Ishikawa (cell line): ENCODE data around the gene GAB2.

ENCODE experiments used
- CEBPB ChIP-seq: IDR thresholded peaks from 2 replicates; pipeline ENCODE4 v1.6.1; 2012
- CREB1 ChIP-seq: IDR thresholded peaks from 2 replicates; pipeline ENCODE4 v1.6.1; 2012; ENCODE audit warnings: low read depth
- EGR1 ChIP-seq: IDR thresholded peaks from 2 replicates; pipeline ENCODE4 v1.6.1; 2012
- EP300 ChIP-seq: IDR thresholded peaks from 2 replicates; pipeline ENCODE4 v1.6.1; 2012; ENCODE audit warnings: borderline replicate concordance
- FOXM1 ChIP-seq: IDR thresholded peaks from 2 replicates; pipeline ENCODE4 v1.6.1; 2012; ENCODE audit warnings: low read depth, borderline replicate concordance
- NFIC ChIP-seq: IDR thresholded peaks from 2 replicates; pipeline ENCODE4 v1.6.1; 2012
- RAD21 ChIP-seq: IDR thresholded peaks from 2 replicates; pipeline ENCODE4 v1.6.1; 2012; ENCODE audit warnings: low read depth
- TAF1 ChIP-seq: IDR thresholded peaks from 2 replicates; pipeline ENCODE4 v1.6.1; 2012; ENCODE audit warnings: low read depth, mild to moderate bottlenecking
- TCF12 ChIP-seq: IDR thresholded peaks from 2 replicates; pipeline ENCODE4 v1.6.1; 2012; ENCODE audit warnings: low read depth
- TEAD4 ChIP-seq: IDR thresholded peaks from 2 replicates; pipeline ENCODE4 v1.6.1; 2012
- YY1 ChIP-seq: IDR thresholded peaks from 2 replicates; pipeline ENCODE4 v1.6.1; 2012; ENCODE audit warnings: low read depth
- ZBTB7A ChIP-seq: IDR thresholded peaks from 2 replicates; pipeline ENCODE4 v1.6.1; 2012; ENCODE audit warnings: low read depth
- TF ChIP-seq, protein P1 (sequence below): IDR thresholded peaks from 2 replicates; pipeline ENCODE4 v1.6.1; 2012
- TF ChIP-seq, protein P2 (sequence below): IDR thresholded peaks from 2 replicates; pipeline ENCODE4 v1.6.1; 2012; ENCODE audit warnings: low read depth, mild to moderate bottlenecking
- TF ChIP-seq, protein P3 (sequence below): IDR thresholded peaks from 2 replicates; pipeline ENCODE4 v1.6.1; 2012

The GAB2 gene

DNA sequence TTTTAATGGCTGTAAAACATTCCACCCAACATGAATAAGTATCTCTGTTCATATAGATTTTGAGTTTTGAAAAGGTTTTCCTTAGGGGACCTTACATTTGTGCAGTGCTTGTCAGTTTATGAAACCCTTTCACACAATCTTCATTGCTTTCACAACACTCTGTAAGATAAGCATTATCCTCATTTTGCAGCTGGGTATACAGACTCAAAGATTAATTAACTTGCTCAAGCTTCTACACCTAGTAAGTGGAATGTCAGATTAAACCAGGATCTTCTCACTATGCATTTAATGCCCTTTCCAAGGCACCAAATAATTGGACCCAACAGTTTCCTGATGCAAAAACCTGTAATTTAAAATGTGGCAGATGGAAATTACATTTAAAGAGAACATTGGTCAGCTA is 11.6 kb upstream of the GAB2 start:
- TF ChIP-seq CEBPB, result no peak
- TF ChIP-seq FOXM1, result no peak
- TF ChIP-seq TEAD4, result no peak
- no peak for TF ChIP-seq TAF1
- TF ChIP-seq, protein P1, sequence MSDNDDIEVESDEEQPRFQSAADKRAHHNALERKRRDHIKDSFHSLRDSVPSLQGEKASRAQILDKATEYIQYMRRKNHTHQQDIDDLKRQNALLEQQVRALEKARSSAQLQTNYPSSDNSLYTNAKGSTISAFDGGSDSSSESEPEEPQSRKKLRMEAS, result no peak
- TF ChIP-seq RAD21, result no peak
- no peak for TF ChIP-seq CREB1
- TF ChIP-seq NFIC, result no peak
- no peak for TF ChIP-seq TCF12
- no peak for TF ChIP-seq EP300
- no peak for TF ChIP-seq ZBTB7A
- no peak for TF ChIP-seq EGR1
- no peak for TF ChIP-seq YY1
- TF ChIP-seq, protein P2, sequence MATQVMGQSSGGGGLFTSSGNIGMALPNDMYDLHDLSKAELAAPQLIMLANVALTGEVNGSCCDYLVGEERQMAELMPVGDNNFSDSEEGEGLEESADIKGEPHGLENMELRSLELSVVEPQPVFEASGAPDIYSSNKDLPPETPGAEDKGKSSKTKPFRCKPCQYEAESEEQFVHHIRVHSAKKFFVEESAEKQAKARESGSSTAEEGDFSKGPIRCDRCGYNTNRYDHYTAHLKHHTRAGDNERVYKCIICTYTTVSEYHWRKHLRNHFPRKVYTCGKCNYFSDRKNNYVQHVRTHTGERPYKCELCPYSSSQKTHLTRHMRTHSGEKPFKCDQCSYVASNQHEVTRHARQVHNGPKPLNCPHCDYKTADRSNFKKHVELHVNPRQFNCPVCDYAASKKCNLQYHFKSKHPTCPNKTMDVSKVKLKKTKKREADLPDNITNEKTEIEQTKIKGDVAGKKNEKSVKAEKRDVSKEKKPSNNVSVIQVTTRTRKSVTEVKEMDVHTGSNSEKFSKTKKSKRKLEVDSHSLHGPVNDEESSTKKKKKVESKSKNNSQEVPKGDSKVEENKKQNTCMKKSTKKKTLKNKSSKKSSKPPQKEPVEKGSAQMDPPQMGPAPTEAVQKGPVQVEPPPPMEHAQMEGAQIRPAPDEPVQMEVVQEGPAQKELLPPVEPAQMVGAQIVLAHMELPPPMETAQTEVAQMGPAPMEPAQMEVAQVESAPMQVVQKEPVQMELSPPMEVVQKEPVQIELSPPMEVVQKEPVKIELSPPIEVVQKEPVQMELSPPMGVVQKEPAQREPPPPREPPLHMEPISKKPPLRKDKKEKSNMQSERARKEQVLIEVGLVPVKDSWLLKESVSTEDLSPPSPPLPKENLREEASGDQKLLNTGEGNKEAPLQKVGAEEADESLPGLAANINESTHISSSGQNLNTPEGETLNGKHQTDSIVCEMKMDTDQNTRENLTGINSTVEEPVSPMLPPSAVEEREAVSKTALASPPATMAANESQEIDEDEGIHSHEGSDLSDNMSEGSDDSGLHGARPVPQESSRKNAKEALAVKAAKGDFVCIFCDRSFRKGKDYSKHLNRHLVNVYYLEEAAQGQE, result no peak
- TF ChIP-seq, protein P3, sequence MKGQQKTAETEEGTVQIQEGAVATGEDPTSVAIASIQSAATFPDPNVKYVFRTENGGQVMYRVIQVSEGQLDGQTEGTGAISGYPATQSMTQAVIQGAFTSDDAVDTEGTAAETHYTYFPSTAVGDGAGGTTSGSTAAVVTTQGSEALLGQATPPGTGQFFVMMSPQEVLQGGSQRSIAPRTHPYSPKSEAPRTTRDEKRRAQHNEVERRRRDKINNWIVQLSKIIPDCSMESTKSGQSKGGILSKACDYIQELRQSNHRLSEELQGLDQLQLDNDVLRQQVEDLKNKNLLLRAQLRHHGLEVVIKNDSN, result no peak

DNA sequence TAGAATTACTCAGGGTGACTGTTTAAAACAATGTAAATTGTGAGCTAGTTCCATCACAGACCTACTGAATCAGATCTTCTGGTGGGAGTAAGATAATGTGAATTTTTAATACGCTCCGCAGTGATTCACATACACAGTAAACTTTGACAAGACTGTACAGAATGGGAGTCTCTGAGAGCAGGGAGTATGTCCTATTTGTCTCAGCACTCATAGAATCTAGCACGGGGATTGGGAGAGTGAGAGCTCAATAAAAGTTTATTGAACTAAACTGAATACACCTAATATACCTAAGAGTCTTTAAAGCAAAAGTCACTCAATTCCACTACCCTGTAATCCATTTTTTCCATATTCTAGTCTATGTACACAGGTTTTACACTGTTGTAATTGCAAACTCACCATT is 11.2 kb upstream of the GAB2 start:
- TF ChIP-seq CREB1 (no peak), NFIC (no peak), EP300 (no peak), YY1 (no peak), TAF1 (no peak), RAD21 (no peak), FOXM1 (no peak), TEAD4 (no peak), EGR1 (no peak), TCF12 (no peak), CEBPB (no peak), ZBTB7A (no peak)
- TF ChIP-seq, protein P2, result no peak
- TF ChIP-seq, protein P1, result no peak
- TF ChIP-seq, protein P3, result no peak

DNA sequence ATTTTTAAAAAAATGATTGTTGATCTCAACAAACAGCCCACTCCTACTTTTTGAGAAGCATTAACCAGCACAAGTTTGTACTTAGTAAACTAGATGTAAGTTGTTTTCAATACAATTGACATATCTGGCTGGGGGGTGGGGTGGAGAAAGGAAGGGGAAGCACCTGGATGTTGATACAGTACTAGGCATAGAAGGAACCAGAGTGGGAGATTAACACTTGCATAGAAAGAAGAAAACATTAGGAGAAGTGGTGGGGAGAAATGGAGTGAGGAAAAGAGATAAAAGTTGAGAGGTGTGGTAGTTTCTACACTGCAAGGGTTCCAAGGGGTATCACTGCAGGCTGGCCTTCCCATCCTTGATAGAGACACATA is 10.6 kb upstream of the GAB2 start:
- TF ChIP-seq, protein P1, result no peak
- TF ChIP-seq TAF1 (no peak), RAD21 (no peak), EP300 (no peak), FOXM1 (no peak), EGR1 (no peak), TCF12 (no peak), CREB1 (no peak), CEBPB (no peak), TEAD4 (no peak)
- TF ChIP-seq, protein P3, result no peak
- TF ChIP-seq, protein P2, result no peak
